NB4 (cell line): Measurements from ENCODE around the gene CLSTN2.

Source experiments
- DNase-seq: peaks from one replicate; pipeline ENCODE4 v3.0.0; 2010; ENCODE audit warnings: low read depth
- H3K4me3 ChIP-seq: one replicate; pipeline ENCODE4 v1.5.1; 2011; ENCODE audit warnings: mild to moderate bottlenecking, low read depth, low read length, moderate library complexity
- MYC ChIP-seq: IDR thresholded peaks from 2 replicates; pipeline ENCODE4 v1.6.1; 2011; ENCODE audit warnings: low read depth, low read length
- POLR2A ChIP-seq: IDR thresholded peaks from 2 replicates; pipeline ENCODE4 v1.6.1; 2011; ENCODE audit warnings: mild to moderate bottlenecking; ENCODE audit not compliant: insufficient read length; ENCODE audit errors: extremely low read depth
- TF ChIP-seq, protein P1 (sequence below): IDR thresholded peaks from 2 replicates; pipeline ENCODE4 v1.6.1; 2011; ENCODE audit warnings: low read depth, low read length
- TF ChIP-seq, protein P2 (sequence below): IDR thresholded peaks from one replicate; pipeline ENCODE4 v1.5.1; 2012; ENCODE audit warnings: low read depth, low read length

CLSTN2 gene

DNA sequence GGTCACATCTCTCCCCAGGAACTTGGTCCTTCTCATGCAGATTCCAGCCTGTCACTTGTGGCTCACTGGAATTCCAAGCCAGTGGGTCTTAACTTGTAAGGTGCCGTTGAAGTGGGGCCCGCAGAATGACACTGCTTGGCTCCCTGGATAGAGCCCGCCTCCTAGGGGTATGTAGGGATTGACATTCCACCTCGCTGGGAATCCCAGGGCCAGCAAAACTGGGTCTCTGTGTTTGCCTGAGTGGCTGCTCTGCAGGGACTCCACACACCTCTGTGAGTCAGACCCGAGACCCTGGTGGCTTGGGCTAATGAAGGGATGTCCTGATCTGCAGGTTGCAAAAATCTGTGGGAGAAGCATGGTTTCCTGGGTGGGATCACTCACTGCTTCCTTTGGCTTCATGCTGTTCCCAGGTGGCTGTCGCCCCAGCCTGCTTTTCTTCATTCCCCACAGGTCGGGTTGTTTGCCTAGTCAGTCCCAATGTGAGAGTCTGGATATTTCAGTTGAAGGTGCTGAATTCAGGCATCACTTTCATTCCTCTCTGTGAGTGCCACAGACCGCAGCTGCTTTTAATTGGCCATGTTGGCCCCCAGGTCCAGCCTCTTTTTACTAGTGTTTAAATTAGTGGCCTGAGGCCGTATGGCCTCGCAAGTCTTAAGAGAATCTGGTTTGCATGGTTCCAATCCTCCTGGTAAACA, 586.9 kb downstream of the CLSTN2 start:
- DNase-seq, result no peak
- TF ChIP-seq POLR2A, result no peak
- TF ChIP-seq MYC, result no peak
- TF ChIP-seq, protein P1, sequence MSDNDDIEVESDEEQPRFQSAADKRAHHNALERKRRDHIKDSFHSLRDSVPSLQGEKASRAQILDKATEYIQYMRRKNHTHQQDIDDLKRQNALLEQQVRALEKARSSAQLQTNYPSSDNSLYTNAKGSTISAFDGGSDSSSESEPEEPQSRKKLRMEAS, result no peak
- no peak overlapping the region for H3K4me3 ChIP-seq

DNA sequence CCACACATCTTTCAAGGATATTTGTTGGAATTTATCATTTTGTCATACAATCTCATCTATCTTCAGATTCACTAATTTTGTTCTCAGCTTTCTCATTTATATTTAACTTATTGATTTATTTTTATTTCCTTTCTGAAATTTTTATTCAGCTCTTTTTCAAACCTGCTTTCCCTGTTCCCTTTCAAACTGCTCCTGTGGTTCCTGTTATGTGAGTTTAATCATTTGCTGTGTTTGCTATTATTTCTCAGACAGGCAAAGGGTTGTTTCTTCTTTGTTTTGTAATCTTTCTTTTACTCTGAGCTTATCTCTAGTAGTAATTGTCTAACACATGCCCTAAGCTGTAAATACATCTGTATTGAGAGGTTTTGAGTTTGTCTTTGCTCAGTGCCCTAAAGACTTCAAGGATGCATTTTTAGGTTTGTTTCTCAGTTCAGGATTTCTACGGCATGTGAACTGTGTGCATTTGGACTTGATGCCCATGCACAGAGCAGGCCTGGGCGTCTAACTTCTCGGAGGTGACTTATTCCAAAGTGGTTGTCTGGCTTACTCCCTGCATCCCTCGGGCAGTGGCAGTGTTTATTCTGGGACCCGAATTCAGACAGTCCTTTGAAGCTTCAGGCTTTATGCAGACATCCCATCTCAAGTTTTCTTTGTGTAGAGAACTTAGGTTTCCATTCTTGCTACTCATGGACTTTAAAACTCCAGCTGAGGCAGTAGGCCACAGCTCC, 587.8 kb downstream of the CLSTN2 start:
- no peak overlapping the region for H3K4me3 ChIP-seq
- no peak for DNase-seq
- TF ChIP-seq, protein P1, result no peak
- TF ChIP-seq POLR2A (no peak), MYC (no peak)
- TF ChIP-seq, protein P2, sequence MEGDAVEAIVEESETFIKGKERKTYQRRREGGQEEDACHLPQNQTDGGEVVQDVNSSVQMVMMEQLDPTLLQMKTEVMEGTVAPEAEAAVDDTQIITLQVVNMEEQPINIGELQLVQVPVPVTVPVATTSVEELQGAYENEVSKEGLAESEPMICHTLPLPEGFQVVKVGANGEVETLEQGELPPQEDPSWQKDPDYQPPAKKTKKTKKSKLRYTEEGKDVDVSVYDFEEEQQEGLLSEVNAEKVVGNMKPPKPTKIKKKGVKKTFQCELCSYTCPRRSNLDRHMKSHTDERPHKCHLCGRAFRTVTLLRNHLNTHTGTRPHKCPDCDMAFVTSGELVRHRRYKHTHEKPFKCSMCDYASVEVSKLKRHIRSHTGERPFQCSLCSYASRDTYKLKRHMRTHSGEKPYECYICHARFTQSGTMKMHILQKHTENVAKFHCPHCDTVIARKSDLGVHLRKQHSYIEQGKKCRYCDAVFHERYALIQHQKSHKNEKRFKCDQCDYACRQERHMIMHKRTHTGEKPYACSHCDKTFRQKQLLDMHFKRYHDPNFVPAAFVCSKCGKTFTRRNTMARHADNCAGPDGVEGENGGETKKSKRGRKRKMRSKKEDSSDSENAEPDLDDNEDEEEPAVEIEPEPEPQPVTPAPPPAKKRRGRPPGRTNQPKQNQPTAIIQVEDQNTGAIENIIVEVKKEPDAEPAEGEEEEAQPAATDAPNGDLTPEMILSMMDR, result no peak

DNA sequence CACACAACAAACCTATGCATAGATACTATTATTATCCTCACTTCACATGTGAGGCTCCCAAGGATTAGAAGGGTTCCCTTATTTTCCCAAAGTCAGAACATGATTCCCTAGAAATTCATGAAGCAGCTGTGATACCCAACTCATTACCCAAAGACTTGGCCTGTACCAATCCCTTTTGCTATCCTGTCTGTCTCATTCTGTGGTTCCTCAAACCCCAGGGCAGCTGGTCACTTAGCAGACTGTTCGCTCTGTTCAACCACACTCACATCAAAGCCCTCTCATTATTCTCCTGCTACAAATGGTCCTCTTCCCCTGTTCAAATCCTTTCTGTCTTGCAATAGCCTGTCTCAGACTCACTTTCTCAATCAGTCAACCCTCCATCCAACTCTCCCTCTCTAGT, 588.6 kb downstream of the CLSTN2 start:
- H3K4me3 ChIP-seq, result no peak overlapping the region
- TF ChIP-seq, protein P1, result no peak
- no peak for TF ChIP-seq MYC
- no peak for TF ChIP-seq POLR2A
- TF ChIP-seq, protein P2, result no peak
- DNase-seq, result no peak

DNA sequence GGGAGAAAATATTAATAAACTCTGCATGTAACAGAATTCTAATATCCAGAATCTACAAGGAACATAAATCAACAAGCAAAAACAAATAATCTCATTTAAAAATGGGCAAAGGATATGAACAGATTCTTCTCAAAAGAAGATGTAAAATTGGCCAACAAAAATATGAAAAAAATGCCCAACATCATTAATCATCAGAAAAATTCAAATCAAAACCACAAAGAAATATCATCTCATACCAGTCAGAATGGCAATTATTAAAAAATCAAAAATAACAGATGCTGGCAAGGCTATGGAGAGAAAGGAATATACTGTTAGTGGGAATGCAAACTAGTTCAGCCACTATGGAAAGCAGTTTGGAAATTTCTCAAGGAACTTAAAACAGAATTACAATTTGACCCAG, 592.2 kb downstream of the CLSTN2 start:
- no peak overlapping the region for H3K4me3 ChIP-seq
- DNase-seq, result no peak
- no peak for TF ChIP-seq POLR2A
- TF ChIP-seq, protein P1, result no peak
- TF ChIP-seq, protein P2, result no peak
- no peak for TF ChIP-seq MYC

DNA sequence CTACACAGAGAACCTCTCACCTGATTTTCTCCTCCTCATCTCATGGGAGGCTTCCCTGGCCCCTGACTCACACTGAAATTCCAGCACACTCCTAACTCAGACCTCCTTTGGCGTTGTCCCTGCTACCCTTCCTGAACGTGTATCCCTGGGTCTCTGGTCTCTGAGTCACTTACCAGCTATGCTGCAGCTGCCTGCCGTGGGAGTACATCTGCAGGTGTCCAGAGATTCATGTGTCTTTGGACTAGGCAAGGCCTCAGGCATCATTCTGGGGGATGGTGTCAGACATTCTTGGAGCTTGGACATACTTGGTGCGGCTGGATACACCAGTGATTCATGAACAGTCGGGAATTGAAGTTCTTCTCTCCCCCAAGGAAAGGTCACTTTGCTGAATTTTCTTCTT, 594.1 kb downstream of the CLSTN2 start:
- no peak for DNase-seq
- TF ChIP-seq, protein P1, result no peak
- TF ChIP-seq MYC, result no peak
- no peak for TF ChIP-seq POLR2A
- TF ChIP-seq, protein P2, result no peak
- no peak overlapping the region for H3K4me3 ChIP-seq

DNA sequence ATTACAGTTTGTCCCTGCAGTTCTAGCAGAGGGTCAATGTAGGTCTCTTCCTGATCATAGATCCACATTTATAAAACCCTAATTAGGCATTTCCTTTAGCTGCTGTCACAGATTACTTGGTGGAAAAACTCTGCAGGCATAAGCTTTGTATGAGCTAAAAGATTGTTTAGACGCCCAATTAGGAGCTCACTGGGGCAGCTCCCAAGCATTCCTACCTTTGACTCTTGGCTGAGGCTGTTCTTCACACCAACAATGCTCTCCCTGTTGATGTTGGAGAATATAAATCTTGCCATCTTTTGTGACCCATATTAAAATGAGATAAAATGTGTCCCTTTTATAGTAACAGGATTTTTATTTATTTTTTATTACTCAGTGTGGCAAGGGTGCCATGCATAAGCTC, 594.6 kb downstream of the CLSTN2 start:
- no peak overlapping the region for H3K4me3 ChIP-seq
- no peak for TF ChIP-seq MYC
- TF ChIP-seq, protein P1, result no peak
- TF ChIP-seq, protein P2, result no peak
- no peak for TF ChIP-seq POLR2A
- DNase-seq, result no peak
